Measurements from ENCODE around the gene HS1BP3.

Gene HS1BP3

GRCh38 chr2:20573620-20574422, 77.1 kb downstream of the HS1BP3 start:
- in situ Hi-C loops (cut with MboI; ENCODE audit: low pct_unique_long_range_greater_than_20kb, low sequenced_read_pairs) = no loop called here
- DNase-seq = no peak

- in situ Hi-C loops (cut with MboI; ENCODE audit: low pct_unique_long_range_greater_than_20kb, low sequenced_read_pairs) = no loop called here
- DNase-seq = no peak
These were observed 78.7 kb downstream of the HS1BP3 start for GRCh38 chr2:20572221-20572620.

DNA sequence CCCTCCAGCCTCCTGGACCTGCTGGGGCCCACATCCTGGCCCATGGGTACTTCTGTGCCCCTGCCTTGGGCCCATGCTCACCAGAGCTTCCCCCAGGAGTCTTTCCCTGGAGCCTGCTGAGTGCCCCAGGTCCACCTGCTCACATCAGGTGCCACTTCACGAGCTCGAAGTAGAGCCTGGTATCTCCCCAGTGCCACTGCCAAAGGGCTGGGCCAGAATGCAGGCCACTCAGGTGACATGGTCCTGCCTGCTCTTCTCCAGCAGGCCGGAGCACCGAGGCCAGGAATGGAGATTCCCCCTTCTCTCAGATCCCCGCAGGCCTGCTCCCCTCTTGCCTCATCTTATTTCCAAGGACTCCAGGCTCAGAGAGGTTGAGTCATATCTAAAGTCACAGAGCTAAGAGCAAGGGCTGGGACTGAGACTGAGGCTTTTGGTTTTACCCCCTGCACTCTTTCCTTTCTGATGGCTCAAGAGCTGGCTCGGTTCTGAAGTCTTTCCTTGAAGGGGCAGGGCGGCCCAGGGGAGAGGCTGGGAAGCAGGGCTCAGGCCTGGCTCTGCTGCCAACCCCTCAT, 79.2 kb downstream of the HS1BP3 start:
- in situ Hi-C loops (cut with MboI; ENCODE audit: low pct_unique_long_range_greater_than_20kb, low sequenced_read_pairs) = no loop called here
- DNase-seq = no peak

- in situ Hi-C loops (cut with MboI; ENCODE audit: low pct_unique_long_range_greater_than_20kb, low sequenced_read_pairs) = no loop called here
These were observed 79.7 kb downstream of the HS1BP3 start for GRCh38 chr2:20571231-20571630.

GRCh38 chr2:20570249-20570648, 80.6 kb downstream of the HS1BP3 start:
- in situ Hi-C loops (cut with MboI; ENCODE audit: low pct_unique_long_range_greater_than_20kb, low sequenced_read_pairs) = no loop called here
- DNase-seq = no peak

More at GRCh38 chr2:20571231-20571630, 79.7 kb downstream of the HS1BP3 start:
- no peak for DNase-seq

GRCh38 chr2:20569464-20570223, 81.3 kb downstream of the HS1BP3 start:
- in situ Hi-C loops (cut with MboI; ENCODE audit: low pct_unique_long_range_greater_than_20kb, low sequenced_read_pairs) = no loop called here

DNA sequence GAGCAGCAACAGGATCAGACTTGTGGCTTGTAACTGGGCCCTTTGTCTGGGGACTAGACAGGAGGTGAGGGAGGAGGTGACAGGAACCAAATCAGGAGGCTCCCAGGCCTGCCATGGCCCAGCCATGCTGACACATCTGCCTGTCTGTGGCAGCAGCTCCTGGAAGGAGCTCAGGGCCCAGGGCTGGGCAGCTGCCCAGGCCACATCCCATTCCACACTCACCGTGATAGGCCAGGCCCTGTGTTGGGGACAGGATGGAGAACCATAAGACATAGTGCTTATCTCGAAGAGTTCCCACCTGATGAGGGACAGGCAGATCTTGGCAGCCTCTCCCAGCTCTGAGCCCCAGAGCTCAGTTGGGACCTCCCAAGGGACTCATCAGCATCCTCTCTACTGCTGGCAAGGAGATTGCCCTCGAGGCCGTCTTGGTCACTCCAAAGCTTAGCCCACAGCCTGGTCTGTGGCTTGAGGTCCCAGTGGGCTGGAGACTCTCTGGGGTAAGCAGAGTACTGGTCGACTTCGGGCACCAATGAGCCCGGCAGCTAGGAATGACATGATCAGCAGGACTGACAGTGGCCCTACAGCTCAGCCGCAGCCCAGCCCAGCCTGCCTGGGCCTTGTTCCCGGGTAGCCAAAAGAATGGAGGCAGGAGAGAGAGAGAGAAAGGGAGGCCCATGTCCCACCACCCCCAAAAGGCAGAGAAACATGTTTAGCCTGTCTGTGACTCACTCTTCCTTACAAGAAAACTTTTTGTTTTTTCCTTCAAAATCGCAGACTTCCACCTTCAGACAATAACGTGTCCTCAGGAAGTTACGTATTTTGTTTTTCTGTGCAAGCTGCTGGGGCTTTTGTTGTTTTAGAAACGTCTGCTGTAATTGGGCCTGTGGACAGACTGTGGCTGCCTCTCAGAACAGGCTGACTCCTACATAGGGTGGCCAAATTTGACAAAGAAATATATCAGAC, 82.1 kb downstream of the HS1BP3 start:
- in situ Hi-C loops (cut with MboI; ENCODE audit: low pct_unique_long_range_greater_than_20kb, low sequenced_read_pairs) = no loop called here
- no peak for DNase-seq

More at GRCh38 chr2:20569464-20570223, 81.3 kb downstream of the HS1BP3 start:
- DNase-seq = no peak

DNA sequence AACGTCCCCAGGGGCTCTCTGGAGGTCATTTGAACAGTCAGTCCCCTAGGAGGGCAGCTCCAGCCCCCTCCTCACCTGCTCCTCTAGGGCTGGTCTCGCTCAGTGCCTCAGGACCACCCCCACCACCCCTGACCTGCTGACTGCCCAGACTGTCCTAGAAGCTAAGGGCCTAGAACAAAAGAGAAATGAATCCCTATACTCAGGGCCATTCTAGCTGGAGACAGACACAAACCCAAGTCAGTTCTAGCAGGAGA, 83.0 kb downstream of the HS1BP3 start:
- in situ Hi-C loops (cut with MboI; ENCODE audit: low pct_unique_long_range_greater_than_20kb, low sequenced_read_pairs) = no loop called here
- no peak for DNase-seq
